Activated CD8-positive, alpha-beta memory T cell treated with anti-CD3 and anti-CD28 coated beads for 24 hours (primary cell): Measurements from ENCODE around the gene TMEM132A.

Experiments used
- DNase-seq: peaks from one replicate; pipeline ENCODE4 v3.0.0-alpha.2; 2020

TMEM132A gene

DNA sequence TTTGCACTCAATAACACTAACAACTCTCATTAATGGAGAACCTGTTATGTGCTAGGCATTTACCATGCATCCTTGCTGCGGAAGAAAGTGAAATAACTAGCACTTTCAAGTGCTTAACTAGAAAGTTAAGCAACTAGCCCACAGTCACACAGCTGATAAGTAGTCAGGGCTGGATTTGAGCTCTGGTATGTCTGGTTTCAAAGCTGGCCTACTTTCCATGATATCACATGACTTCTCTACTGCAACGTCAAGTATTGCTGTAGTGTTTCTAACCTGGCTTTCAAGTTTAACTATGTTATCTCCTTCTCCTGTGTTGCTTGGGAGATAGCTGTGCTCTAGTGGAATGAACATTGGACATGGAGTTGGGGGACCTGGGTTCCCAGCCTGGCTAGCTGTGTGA, 15.6 kb downstream of the TMEM132A start:
- no peak for DNase-seq

DNA sequence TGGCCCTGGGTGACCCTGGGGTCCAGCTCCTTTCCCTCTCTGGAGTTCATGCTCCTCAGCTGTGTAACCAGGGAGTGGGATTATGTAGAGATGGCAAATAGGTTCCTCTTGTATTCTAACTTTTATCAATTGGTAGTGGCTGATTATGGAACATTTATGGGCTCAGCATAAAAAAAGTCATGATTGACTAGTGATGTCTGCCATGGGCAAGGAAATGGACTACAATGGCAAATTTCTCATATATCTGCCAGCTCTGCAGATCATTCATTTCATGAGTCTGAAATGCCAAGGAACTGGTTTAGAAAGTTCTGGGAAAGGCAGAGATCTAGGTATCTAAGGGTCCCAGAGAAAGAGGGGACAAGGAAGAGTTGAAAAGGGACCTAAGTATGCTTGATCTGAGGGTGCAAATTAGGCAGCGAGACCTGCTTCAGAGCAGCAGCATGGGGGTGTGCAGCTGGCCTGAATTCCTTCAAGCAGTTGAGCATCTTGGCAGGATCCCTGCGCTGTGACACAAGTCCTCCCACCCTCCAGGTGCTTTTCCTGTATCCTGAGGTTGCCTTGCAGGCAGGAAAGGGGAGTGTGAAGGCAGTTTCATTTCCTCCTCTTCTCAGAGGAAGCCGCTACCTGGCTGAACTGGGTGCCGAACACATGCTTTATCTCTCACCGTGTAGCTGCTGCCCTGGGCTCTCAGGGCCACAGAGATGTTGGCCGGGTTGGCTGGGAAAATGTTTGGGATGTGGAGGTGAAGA, 17.3 kb downstream of the TMEM132A start:
- DNase-seq, result no peak

DNA sequence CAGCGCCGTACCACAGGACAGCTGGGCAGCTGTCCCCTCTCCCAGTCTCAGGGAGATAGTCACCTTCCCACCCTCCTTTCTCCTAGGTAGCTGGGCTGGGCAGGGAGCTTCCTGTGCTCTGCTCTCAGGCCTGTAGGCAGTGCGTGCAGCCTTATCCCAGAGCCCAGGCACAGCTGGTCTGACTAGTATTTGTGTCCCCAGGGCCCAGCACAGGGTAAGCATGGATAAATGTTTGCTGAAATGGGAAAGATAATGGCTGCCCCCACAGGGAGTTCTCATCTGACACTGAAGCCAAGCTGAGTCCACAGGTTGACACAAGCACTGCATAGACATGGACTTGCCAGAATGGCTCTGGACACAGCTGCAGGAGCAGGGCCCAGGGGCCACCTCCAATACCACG, 18.0 kb downstream of the TMEM132A start:
- DNase-seq, result no peak

DNA sequence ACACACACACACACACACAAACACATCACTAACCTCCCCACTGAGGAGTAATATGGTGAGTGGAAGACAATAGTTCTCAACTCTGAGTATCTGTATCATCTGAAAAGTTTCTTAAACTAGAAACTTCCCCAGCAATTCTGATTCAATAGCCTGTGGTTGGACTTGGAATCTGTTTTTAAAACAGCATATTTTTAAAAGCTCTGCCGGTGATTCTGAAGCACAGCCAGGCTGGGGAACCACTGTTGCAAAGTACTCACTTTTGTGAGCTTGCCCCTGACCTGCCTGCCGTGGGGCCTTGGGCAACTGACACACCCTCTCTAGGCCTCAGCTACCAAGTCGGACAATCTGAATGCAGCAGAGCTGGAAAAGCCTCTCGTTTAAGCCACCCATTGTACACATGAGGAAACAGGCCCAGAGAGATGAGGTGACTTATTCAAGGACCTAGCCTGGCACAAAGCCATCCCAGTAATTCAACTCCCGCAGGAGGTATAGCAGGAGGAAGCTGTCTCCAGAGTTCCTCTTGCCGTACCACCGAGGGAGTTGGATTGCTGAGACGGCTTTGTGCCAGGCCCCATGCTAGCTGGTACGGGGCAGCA, 18.8 kb downstream of the TMEM132A start:
- DNase-seq, result no peak

DNA sequence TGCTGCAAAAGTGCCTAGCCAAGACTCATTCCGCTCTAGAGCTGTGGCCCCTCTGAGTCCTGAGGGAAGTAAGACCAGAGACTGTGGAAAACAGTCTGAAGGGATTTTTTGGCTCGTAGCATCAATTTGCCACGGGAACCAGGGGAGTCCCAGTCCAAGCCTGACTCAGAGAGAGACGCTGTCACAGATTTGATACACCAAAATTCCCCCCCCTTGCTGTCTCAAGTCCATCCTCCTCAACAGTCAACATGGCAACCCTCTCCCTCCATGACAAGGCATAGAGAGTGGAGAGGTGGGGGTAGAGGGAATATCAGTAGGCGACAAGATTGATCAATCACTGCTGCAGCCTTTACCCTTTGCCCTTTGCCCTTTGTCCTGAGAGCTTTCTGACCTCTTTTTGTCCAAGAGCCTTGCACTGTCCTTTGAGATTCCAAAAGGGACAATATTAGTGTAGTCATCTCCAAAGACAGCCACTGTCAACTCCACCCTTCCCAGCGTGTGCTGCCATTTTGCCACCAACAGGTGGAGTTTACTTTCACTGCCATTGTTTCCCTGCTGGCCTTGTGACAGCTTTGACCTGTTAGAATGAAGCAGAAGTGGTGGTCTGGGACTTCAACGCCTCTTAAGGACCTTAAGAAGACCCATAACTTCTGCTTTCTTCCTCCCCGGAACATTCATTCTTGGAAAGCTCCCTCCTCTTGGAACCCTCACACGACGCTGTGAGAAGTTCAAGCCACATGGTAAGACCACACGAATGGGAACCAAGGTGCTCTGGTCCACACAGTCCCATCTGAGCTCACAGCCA, 20.4 kb downstream of the TMEM132A start:
- DNase-seq, result no peak

DNA sequence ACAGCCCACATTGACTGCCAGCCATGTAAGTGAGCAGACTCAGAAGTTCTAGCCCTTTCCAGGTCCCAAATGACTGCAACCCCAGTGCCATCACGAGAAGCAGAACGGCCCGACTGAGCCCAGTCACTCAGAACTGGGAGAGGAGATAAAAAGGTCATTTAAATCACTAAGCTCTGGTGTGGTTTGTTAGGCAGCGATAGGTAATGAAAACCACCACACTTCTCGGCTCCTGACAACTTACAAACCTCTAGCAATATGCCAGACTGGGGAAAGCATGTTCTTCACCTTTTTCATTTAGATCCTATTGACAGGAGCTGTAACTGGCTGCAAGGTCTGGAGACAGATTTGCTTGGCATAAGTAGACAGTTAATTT, 21.0 kb downstream of the TMEM132A start:
- DNase-seq, result no peak

DNA sequence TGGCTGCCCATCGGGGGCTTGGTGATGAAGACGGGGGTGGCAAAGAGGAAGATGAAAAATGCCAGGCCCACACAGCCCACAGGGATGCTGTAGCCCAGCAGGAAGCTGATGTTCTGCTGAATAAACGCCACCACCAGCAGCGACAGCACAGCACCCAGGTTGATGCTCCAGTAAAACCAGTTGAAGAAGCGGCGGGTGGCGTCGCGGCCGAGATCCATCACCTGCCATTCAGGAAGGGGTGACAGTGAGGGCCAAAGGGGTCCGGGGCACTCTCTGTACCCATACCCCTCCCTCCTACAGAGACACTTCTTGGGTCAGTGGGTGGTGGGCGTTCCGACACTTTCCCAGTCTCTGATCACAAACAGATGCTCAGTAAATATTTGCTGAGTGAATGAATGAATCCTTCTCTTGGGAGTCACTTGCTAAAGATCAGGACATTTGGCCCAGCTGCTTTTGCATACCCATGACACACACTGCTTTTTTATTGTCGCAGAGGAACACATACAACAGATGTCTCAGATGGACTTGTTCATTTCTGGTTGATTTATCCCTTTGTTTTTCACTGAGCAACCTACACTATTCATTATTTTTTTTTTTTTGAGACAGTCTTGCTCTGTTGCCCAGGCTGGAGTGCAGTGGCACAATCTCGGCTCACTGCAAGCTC, 22.5 kb downstream of the TMEM132A start:
- DNase-seq, result no peak

DNA sequence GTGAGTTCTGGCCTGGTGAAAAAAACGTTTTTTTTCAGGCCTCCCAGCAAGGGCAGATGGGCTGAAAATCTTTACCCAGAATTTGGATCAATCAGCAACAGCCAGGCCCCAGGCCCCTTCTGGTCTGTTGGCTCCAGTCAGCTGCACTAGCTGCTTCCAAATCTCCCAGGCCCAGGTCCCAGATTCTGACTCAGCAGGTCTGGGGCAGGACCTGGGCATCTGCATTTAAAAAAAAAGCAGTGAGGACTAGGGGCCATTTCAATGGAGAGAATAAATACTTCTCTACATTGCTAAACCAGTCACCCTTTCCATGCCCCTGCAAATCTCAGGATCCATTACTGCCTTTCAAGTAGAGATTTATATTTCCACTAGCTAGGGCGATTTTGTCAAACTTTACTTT, 23.4 kb downstream of the TMEM132A start:
- DNase-seq, result no peak

DNA sequence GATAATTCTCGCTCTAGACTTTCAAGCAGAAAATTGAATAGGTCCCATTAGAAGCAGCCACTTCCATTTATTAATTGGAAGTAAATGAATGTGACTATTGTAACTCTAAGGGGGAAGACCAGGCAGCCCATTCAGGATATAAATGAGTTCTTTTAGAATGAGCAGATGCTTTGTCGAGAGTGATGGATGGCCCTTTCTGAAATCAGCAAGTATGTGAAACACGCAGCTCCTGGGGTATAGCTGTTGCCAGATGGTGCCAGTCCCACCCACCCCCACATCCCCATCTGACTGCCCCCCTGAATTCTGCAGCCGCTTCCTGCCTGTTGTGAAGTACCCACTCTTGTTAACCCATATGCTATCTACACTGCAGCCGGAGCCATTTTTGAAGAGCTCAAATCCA, 24.0 kb downstream of the TMEM132A start:
- DNase-seq, result no peak

DNA sequence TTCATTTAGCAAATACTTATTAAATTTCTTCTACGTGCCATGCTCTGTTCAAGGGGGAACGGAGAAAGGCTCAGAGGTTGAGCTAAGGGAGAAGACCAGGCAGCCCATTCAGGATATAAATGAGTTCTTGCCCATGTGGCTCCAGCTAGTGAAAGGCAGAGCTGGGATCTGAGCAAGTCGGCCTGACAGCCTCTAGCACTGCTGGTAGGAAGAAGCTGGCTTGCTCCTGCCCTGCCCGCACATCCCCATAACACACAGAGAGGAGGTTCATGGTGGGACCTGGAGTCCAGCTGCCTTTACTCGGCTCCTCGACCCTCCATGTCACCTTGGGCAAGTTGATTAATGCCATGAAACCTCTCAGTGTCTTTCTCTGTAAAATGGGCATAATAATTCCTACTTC, 25.8 kb downstream of the TMEM132A start:
- DNase-seq, result no peak

DNA sequence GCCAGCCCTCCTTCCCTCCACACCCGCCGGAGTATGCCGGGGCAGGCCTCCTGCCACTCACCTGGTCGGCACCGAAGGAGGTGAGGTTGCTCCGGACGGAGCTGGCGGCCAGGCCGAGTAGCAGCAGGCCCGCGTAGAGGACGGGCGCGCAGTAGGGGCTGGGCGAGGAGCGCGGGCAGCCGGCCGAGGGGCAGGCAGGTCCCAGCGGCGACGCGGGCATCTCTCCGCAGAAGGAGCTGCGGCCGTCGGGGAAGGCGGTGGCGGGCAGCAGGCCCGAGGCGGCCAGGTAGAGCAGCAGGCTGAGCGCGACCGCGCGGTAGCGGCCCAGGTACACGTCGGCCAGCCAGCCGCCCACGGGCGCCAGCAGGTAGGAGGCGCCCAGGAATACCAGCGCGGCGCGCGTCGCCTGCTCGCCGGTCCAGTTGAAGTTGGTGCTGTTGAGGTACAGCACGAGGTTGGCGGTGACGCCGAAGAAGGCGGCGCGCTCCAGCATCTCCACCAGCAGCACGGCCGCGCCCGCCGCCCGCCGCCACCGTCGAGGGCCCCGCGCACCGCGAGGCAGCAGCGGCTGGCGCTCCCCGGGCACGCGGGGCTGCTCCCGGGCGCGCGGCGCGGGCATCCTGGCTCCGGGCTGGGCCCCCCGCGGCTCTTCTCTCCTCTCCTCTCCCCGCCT, 26.8 kb downstream of the TMEM132A start:
- DNase-seq, result peak; percentile 68

DNA sequence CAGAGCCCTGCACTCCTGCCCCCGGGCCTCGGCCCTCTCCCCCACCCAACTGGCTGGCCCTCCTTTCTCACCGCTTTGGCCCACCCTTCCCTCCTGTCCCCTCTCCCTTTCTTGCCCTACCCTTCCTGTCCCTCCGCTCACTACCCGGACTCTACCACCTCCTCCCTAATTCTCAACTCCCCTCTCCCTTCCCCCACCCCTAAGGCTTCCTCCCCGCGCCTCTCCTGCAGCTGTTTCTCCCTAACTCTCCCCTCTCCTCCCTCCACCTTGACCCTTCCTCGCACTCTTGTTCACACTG, 27.3 kb downstream of the TMEM132A start:
- DNase-seq, result no peak

DNA sequence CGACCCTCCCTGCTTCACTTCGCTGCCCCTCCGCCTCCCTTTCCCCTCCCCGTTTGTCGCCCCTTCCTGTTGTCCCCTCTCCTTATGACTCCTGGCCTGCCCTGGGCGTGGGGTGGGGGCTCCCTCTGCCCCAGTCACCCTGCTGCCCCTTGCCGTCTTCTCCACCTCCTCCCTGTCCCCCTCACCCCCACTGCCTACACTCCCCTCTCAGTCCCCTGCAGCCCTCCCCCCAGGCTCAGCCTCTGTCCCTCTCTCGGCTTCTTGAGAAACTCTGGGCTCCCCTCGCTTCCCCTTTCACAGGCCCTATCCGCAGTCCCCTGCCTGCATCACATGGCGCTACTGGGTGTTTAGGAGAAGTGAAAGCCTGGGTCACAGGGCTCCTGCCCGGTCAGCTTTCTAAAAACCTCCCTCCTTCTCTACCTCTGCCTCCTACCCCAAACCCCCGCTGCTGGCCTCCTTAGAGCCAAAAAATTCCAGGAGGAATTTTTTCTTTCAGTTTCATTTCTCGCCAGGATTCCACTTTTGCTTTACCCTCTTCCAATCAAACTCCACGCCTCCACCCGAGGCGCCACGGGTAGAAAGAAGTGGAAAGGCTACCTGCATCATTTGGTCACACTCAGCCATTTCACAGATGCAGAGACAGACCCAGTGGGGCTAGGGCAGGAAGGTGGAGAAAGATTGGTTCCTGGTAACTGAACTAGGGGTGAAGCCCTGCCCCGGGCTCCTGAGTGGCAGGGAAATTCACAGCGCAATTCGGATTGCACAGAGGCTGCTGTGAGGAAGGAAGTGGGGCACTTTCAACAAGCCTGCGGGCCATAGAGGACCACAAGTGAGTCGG, 27.9 kb downstream of the TMEM132A start, which contains the start of gene SLC15A3:
Gene SLC15A3 (minus strand): TSS at position 273 of the 838 bp plus-strand sequence. CDS start 625 bp downstream, outside the sequence.
- DNase-seq, result peak; percentile 68

DNA sequence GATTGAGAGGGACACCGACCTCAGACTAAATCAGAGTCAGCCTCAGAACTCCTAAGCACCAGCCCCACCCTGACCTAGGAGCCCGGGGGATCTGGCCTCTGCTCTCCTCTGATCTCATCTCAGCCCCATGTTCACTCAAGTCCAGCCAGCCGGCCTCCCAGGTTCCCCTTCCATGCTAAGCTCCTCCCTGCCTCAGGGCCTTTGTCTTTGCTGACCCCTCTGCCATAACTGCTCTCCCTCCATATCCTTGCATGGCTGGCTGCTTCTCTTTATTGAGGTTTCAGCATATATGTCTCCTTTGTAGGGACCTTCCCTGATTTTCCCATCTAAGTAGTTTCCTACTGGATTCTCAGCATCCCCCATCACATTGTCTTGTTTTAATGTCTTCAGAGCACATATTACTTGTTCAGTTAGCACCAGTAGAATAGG, 28.5 kb downstream of the TMEM132A start:
- no peak for DNase-seq

DNA sequence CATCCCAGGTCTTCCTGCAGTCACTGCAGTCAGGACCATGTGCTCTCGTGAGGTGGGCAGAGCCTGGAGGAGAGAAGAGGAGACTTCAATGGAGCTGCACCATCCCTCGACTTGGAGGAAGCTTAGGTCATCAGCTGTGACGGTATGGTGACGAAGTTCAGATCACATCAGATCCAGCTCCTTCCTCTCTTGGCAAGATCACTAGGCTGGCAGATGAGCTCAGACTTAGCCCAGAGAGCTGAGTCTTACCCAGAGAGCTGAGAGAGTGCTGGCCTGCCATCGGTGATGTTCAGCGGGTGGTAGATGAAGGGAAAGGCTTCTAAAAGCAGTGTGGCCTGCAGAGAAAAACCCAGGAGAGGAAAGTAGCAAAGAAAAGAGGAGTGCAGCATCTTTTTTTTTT, 29.5 kb downstream of the TMEM132A start:
- DNase-seq, result no peak

DNA sequence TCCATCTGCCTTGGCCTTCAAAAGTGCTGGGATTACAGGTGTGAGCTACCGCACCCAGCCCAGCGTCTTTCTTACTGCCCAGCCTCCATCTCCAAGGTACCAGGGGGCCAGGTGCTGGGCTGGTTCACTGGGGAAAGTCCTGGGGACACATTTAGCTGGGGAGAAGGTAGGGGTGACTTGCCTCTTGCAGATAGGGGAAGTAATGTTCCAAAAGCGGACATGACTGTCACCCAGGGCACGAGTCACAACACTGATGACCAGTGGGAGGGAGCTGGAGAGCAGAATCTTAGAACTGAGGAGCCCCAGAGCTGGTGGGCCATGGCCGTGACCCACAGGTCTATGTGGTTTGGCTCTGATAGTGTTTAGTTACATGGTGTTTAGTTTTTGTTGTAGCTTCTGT, 30.2 kb downstream of the TMEM132A start:
- DNase-seq, result no peak

DNA sequence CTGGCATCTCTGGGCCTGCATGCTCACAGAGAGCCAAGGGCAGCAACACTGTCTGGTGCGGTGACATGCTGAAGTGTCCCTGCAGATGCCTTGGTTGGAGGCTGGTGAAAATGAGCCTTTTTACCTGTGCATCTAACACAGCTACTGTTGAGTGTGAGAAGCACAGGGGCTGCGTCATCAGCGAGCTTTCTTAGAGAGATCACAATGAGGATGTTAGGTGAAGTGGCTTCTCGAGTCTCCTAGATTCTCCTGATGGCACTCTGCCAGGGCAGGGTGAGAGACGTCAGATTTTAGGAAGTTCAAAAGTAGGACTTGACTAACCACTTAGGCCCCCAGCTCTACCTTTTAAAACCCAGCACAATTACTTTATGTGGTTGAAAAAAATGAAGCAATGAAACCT, 31.3 kb downstream of the TMEM132A start:
- no peak for DNase-seq

DNA sequence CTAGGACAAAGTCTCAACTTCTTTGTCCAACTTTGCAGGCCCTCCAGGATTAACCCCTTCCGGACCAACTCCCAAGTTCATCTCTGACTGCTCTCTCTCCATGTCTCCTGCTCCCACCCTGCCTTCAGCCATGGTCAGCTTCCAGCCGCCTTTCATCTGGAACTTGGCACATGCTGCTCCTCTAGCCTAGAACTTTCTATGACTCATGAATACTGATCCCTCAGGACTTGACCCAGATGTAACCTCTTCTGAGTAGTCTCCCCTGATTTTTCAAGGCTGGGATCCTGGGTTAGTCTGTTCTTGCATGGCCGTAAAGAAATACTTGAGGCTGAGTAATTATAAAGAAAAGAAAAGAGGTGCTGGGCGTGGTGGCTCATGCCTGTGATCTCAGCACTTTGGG, 32.9 kb downstream of the TMEM132A start:
- DNase-seq, result no peak

DNA sequence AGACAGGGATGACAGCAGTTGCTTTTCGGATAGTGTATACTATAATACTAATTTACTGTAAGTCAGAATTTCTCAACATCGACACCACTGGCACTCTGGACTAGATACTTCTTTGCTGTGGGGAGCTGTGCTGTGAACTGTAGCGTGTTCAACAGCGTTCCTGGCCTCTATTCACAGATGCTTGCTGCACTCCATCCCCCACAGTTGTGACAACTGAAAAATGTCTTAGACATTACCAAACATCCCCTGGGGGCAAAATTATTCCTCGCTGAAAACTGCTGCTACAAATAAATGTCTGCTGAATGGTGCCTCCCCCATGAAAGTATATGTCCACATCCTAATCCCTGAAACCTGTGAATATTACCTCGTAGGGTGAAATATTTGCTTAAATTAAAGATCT, 35.2 kb downstream of the TMEM132A start:
- DNase-seq, result no peak

DNA sequence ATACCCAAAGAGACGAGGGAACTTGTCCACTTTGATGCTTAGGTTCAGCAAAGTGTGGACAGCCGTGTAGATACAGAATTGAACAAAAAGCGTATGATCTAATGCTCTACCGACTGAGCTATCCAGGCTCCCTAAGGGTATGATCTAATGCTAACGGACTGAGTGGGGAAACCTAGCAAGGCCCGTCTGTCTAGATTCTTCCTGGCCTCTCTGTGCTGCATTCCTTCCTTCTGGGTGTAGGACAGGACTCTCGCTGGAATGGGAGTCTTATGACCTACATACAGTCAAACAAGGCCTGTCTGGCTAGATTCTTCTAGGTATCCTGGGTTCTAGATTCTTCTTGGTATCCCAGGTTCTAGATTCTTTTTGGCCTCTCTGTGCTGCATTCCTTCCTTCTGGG, 36.1 kb downstream of the TMEM132A start:
- DNase-seq, result no peak

DNA sequence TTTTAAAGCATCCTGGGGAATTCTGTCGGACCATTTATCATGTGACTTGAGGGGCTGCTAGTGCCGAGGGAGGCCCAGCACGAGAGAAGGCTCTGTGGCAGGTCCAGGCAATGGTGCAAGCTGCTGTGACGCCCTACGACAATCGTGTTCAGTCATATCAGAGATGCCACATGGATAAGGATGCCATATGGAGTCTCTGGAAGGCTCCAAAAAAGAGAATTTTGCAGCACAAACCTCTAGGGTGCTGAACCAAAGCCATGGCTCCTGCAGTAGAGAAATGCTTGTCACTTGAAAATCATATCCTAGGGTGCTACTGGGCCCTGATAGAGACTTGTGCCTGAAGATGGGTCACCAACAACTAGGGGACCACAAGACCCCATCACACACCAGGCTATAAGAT, 40.5 kb downstream of the TMEM132A start:
- DNase-seq, result no peak

DNA sequence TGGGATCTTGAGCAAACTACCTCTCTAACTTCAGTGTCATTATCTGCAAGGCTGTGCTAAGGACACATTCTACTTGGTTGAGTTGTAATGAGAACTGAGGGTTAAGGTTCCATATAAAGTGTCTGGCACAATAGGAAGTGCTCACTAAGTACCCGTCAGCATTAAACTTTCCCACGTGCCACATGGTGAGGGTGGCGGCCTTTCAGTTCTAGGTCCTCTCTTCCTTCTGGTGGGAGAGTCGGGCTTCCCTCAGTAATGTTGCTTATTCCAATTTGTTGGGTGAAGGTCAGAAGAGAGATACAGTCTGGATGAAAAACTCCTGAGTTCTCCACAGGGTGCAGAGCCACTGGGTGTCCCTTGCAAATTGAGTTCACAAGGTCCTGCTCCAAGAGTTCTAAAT, 42.6 kb downstream of the TMEM132A start:
- DNase-seq, result no peak
